Left lobe of liver (tissue), 2 donors: ENCODE data around the gene LSM7. TPM values are rescaled to one million over a fixed set of nuclear protein-coding genes. Genes with fewer than 3 reads are reported as not detected.
"Not testable (repeated sequence)": the region's sequence is repeated elsewhere in the genome, so short reads cannot be mapped to it uniquely, and the experiment has no call there.

Experiments
- ATAC-seq: fragments of 200-7000 bp; cut with Tn5 transposase; one replicate; pipeline ENCODE4 v1.9.1; 2020; ENCODE audit warnings: mild to moderate bottlenecking, moderate library complexity
- DNase-seq: peaks from one replicate; pipeline ENCODE4 v3.0.0-alpha.2; 2020; ENCODE audit warnings: low spot score
- total RNA-seq: library from RNA; stranded (reverse); gene quantifications from one replicate; pipeline ENCODE4 v1.2.1, GENCODE V29; 2021
- donor health status: DM: no; HTN: no; CAD: no; lungs with moderate emphysema.
- donor health status: DM: no; HTN: yes; CAD: no.

The LSM7 gene
- total RNA-seq, 1 donor from 2014 or later = 27.8 TPM

- no peak for ATAC-seq
- no peak for DNase-seq
Observed at GRCh38 chr19:2355168-2356035, 27.0 kb upstream of the LSM7 start.

- DNase-seq (no peak), ATAC-seq (no peak)
Observed at GRCh38 chr19:2354670-2355069, 26.3 kb upstream of the LSM7 start.

- ATAC-seq (no peak), DNase-seq (no peak)
Observed at GRCh38 chr19:2353887-2354592, 25.7 kb upstream of the LSM7 start.

GRCh38 chr19:2353159-2353886, 24.9 kb upstream of the LSM7 start:
- ATAC-seq (no peak), DNase-seq (no peak)

GRCh38 chr19:2352121-2352520, 23.7 kb upstream of the LSM7 start:
- ATAC-seq (no peak), DNase-seq (no peak)

- DNase-seq = no peak
- no peak for ATAC-seq
Observed at GRCh38 chr19:2351591-2351990, 23.2 kb upstream of the LSM7 start.

GRCh38 chr19:2350656-2351055, 22.3 kb upstream of the LSM7 start:
- no peak for ATAC-seq
- DNase-seq = no peak

DNA sequence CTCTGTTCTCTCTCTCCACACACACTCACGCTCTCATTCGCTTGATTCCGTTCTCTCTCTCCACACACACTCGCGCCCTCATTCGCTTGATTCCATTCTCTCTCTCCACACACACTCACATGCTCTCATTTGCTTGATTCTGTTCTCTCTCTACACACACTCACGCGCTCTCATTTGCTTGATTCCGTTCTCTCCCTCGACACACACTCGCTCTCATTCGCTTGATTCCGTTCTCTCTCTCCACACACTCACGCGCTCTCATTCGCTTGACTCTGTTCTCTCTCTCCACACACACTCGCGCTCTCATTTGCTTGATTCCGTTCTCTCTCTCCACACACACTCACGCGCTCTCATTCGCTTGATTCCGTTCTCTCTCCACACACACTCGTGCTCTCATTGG, 21.4 kb upstream of the LSM7 start:
- not testable (repeated sequence) for DNase-seq, ATAC-seq

DNA sequence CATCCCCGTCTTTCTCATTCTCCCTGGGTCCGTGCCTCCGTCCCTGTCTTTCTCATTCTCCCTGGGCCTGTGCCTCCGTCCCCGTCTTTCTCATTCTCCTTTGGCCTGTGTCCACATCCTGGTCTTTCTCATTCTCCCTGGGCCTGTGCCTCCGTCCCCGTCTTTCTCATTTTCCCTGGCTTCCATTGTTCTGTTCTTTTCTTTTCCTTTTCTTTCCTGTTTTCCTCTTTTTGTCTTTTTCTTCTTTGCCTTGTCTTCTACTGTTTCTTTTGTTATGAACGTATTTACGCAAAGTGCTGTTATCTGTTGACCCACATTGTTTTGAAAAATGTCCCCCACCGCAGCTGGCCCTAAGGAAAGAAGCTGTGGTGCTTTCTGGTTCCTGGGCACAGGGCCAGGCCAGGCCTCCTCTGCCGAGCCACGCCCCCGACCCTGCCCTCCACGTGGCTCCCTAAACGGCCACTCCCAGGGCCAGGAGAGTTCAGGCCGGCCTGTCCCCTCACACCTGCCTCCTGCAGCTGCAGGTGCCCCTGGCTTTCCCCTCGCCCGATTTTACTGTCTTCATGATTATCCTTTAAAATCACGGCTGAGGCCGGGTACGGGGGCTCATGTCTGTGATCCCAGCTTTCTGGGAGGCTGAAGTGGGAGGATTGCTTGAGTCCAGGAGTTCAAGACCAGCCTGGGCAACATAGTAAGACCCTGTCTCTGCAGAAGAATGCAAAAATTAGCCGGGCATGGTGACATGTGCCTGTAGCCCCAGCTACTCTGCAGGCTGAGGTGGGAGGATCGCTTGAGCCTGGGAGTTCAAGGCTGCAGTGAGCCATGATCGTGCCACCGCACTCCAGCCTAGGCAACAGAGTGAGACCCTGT, 17.6 kb upstream of the LSM7 start:
- DNase-seq = peak; percentile 47
- ATAC-seq = peak; percentile 70

DNA sequence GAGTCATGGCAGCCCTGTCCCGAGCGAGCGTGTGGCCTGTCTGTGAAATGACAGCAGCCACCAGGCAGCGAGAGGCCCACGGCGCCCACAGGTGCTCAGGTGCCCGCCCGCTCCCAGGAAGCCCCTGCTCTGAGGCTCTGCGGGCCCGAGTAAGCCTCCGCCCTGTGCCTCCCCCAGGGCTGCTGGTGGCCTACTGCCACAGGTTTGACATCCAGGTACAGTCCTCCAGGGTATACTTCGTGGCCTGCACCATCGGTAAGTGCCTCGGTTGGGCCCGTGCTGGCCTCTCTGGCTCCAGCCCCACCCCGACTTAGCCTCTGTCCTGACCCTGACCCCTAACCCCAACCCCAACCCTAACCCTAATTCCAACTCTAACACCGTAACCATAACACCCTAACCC, 16.7 kb upstream of the LSM7 start:
- DNase-seq (no peak), ATAC-seq (no peak)

DNA sequence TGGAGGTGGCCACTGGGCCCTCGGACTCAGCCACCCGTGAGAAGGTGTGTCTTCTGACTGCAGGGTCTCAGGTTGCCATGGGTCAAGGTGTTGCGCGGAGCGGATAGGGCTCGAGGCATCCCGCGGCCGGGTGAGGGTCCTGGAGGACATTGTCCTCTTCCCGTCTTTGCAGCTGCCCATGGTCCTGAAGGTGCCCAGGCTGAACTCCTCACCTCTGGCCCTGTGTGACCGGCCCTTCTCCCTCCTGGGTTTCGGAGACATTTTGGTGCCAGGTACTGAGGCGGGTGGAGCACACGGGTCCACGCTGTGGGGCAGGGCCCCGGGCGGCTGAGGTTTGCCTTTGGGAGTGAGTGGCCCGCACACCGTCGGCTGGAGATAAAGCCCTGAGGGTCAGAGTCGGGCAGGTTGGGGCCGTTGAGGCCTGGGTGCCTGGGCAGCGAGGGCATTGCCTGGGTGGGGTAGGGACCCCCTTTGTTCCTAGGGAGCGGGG, 16.0 kb upstream of the LSM7 start:
- DNase-seq (no peak), ATAC-seq (no peak)

- DNase-seq (no peak), ATAC-seq (no peak)
Observed at GRCh38 chr19:2343289-2343982, 15.1 kb upstream of the LSM7 start.

- DNase-seq (no peak), ATAC-seq (no peak)
Observed at GRCh38 chr19:2342656-2343288, 14.4 kb upstream of the LSM7 start.

- ATAC-seq = no peak
- no peak for DNase-seq
Observed at GRCh38 chr19:2341982-2342381, 13.6 kb upstream of the LSM7 start.

GRCh38 chr19:2341244-2341751, 12.9 kb upstream of the LSM7 start:
- DNase-seq (no peak), ATAC-seq (no peak)

DNA sequence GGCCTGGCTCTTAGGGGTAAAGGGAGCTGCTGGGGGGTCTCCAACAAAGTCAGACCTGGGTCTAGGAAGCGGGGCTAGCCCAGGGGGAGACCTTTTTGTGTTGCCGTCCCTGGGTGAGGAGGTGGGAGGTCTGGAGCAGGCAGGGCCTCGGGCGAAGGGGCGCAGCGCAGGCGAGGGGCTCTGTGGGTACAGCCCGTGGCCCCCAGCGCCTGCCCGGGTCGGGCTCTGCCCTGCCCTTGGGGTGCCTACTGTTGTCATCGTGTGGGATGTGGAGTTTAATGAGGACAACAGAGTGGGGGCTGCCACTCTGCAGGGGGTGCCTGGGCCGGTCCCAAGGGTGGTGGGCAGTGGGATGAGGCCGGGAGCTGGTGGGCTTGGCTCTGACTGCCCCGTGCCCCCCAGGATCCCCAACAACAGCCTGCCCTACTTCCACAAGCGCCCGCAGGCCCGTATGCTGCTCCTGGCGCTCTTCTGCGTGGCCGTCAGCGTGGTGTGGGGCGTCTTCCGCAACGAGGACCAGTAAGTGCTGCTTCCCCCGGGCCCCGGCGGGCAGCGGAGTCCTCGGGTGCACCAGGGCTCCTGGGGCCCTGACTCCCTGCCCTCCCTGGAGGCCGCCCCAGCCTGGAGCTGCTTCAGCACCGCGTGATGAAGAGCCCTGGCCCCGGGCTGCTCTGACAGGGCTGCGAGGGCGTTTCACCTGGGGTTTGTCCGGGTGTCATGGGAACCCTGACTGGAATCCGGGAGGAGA, 12.3 kb upstream of the LSM7 start:
- no peak for ATAC-seq
- DNase-seq = no peak

DNA sequence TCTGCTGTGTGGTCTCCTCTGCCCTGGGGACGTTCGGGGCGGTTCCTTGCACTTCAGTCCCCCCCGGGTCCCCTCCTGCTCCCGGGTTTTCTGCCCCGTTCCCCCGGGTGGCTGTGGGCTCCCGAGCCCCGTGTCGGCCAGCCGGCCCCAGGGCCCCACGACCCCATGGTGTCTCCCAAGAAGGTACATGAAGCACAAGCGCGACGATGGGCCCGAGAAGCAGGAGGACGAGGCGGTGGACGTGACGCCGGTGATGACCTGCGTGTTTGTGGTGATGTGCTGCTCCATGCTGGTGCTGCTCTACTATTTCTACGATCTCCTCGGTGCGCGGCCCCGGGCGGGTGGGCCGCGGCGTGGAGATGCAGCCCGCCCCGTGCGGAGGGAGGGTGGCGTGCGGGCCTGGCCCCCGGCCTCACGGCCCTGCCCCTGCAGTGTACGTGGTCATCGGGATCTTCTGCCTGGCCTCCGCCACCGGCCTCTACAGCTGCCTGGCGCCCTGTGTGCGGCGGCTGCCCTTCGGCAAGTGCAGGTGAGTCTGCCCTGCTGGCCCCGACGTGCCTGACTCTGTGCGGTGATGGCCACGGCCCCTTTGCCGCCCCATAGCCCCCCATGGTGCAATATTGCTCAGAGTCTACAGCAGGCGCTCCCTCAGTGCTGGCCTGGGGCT, 11.4 kb upstream of the LSM7 start:
- DNase-seq (no peak), ATAC-seq (no peak)
